Endothelial cell of umbilical vein (primary cell): Measurements from ENCODE around the gene DLL4. TPM values are rescaled to one million over a fixed set of nuclear protein-coding genes. Genes with fewer than 3 reads are reported as not detected.
A peak's percentile ranks its signal among the peaks of the same experiment; 100 is the strongest.

ENCODE experiments used
- Bru-seq: library from RNA; stranded (reverse); fragments of 400-500 nt; gene quantifications from one replicate; lab custom pipeline; 2021; lab: Mats Ljungman, UMichigan
- BruChase-seq, 2 experiments: library from RNA; stranded (reverse); fragments of 400-500 nt; gene quantifications; one replicate each; lab custom pipeline; 2021; lab: Mats Ljungman, UMichigan
- BruUV-seq: library from RNA; stranded (reverse); fragments of 400-500 nt; replicated peaks from 2 replicates; lab custom pipeline; 2021; lab: Mats Ljungman, UMichigan
- CTCF ChIA-PET: fragments of 300-600, 350-600 bp; sonication (Branson Sonifier 250); formaldehyde crosslinking; loops from one replicate; lab custom pipeline; 2021; ENCODE audit warnings: antibody characterized with exemption, inconsistent platforms; lab: Charles Lee
- POLR2A ChIA-PET: fragments of 300-600, 350-600 bp; sonication (Branson Sonifier 250); formaldehyde crosslinking; loops from one replicate; lab custom pipeline; 2021; ENCODE audit warnings: antibody characterized with exemption, inconsistent platforms; lab: Charles Lee
- DNase-seq: peaks from one replicate; pipeline ENCODE4 v3.0.0-alpha.2; 2011; ENCODE audit warnings: low read depth, low spot score
- FAIRE-seq: peaks from 2 replicates; lab custom pipeline; 2011; peaks lifted over from hg19 to GRCh38; lab: Jason Lieb, UNC
- H2AFZ ChIP-seq: 2 replicates; pipeline ENCODE4 v1.6.0; 2012; ENCODE audit warnings: low read depth, low read length, control low read depth, inconsistent platforms
- H3K27ac ChIP-seq: 2 replicates; pipeline ENCODE4 v1.5.1; 2011; ENCODE audit warnings: low read depth, mild to moderate bottlenecking, control low read depth, low read length, moderate library complexity; ENCODE audit not compliant: insufficient read depth
- H3K27me3 ChIP-seq, 2 experiments: 2 replicates each; pipeline versions ENCODE4 v1.6.0 to v1.6.1; 2011; ENCODE audit warnings: low read length in 2 of 2, mixed read lengths in 1 of 2; ENCODE audit not compliant: control insufficient read depth in 2 of 2, insufficient read depth in 2 of 2
- H3K36me3 ChIP-seq, 2 experiments: 2 replicates in 1 of 2; 3 replicates in 1 of 2; pipeline ENCODE4 v1.5.1; 2011; ENCODE audit warnings: low read length in 2 of 2, mild to moderate bottlenecking in 1 of 2, moderate library complexity in 1 of 2; ENCODE audit not compliant: control insufficient read depth in 2 of 2, insufficient read depth in 2 of 2; ENCODE audit errors: extremely low read depth in 1 of 2
- H3K4me1 ChIP-seq: 3 replicates; pipeline ENCODE4 v1.5.1; 2011; ENCODE audit warnings: mild to moderate bottlenecking, low read length; ENCODE audit not compliant: control insufficient read depth, insufficient read depth; ENCODE audit errors: extremely low read depth
- H3K4me2 ChIP-seq: 2 replicates; pipeline ENCODE4 v1.6.1; 2011; ENCODE audit warnings: low read length, control low read depth, mixed read lengths; ENCODE audit not compliant: insufficient read depth
- H3K4me3 ChIP-seq, 3 experiments: fragments of 200-600 bp in 1 of 3; sonication (generic), shearing (Covaris generic) in 1 of 3; replicated peaks in 1 of 3; 2 replicates each; pipeline ENCODE4 v1.5.1; 2011 to 2016; ENCODE audit warnings: control low read depth in 3 of 3, low read length in 3 of 3, mild to moderate bottlenecking in 2 of 3, inconsistent platforms in 1 of 3, low read depth in 1 of 3, moderate library complexity in 1 of 3; ENCODE audit not compliant: insufficient read depth in 1 of 3
- H3K79me2 ChIP-seq: 2 replicates; pipeline ENCODE4 v1.6.0; 2012; ENCODE audit warnings: low read length, inconsistent platforms; ENCODE audit not compliant: control insufficient read depth, insufficient read depth
- H3K9ac ChIP-seq: replicated peaks from 2 replicates; pipeline ENCODE3; 2011; ENCODE audit warnings: low read length, control low read depth; ENCODE audit not compliant: insufficient read depth; ENCODE audit errors: extremely low read depth
- H3K9me1 ChIP-seq: replicated peaks from 3 replicates; pipeline ENCODE4 v1.6.0; 2011; ENCODE audit warnings: mild to moderate bottlenecking, low read length; ENCODE audit not compliant: control insufficient read depth, insufficient read depth; ENCODE audit errors: extremely low read depth
- H3K9me3 ChIP-seq: replicated peaks from 2 replicates; pipeline ENCODE4 v1.5.1; 2012; ENCODE audit warnings: low read length, inconsistent platforms; ENCODE audit not compliant: control insufficient read depth, insufficient read depth
- H4K20me1 ChIP-seq: replicated peaks from 2 replicates; pipeline ENCODE3; 2011; ENCODE audit warnings: mild to moderate bottlenecking, low read length; ENCODE audit not compliant: control insufficient read depth, insufficient read depth; ENCODE audit errors: extremely low read depth
- CTCF ChIP-seq, 2 donors: IDR thresholded peaks; 1 replicate in 1 of 2; 2 replicates in 1 of 2; pipeline ENCODE4 v1.5.1; 2011; ENCODE audit warnings: low read length in 2 of 2, mild to moderate bottlenecking in 2 of 2, moderate library complexity in 2 of 2, control low read depth in 1 of 2, inconsistent platforms in 1 of 2, low read depth in 1 of 2; ENCODE audit not compliant: insufficient read depth in 1 of 2; ENCODE audit errors: extremely low read depth in 1 of 2
- EZH2 ChIP-seq: IDR thresholded peaks from 2 replicates; pipeline ENCODE4 v1.6.1; 2012; ENCODE audit warnings: borderline replicate concordance, low read depth, mild to moderate bottlenecking, moderate library complexity, low read length, inconsistent platforms; ENCODE audit not compliant: severe bottlenecking
- FOS ChIP-seq: IDR thresholded peaks from 2 replicates; pipeline ENCODE4 v1.6.1; 2011; ENCODE audit warnings: mild to moderate bottlenecking, low read length, moderate library complexity, borderline replicate concordance; ENCODE audit not compliant: insufficient read depth
- GATA2 ChIP-seq: IDR thresholded peaks from 2 replicates; pipeline ENCODE4 v1.7.0; 2011; ENCODE audit warnings: low read depth, mild to moderate bottlenecking, moderate library complexity, mixed read lengths, low read length; ENCODE audit not compliant: insufficient read length, insufficient read depth
- JUN ChIP-seq: IDR thresholded peaks from 2 replicates; pipeline ENCODE4 v1.6.1; 2011; ENCODE audit warnings: borderline replicate concordance, low read depth; ENCODE audit not compliant: insufficient read length, insufficient read depth
- MAX ChIP-seq: IDR thresholded peaks from 2 replicates; pipeline ENCODE4 v1.6.1; 2011; ENCODE audit not compliant: insufficient read depth, insufficient read length
- POLR2A ChIP-seq: IDR thresholded peaks from 2 replicates; pipeline ENCODE4 v1.6.1; 2012; ENCODE audit warnings: low read depth, mild to moderate bottlenecking, control low read depth, low read length
- POLR2AphosphoS5 ChIP-seq: IDR thresholded peaks from 2 replicates; pipeline ENCODE4 v1.6.1; 2012; ENCODE audit warnings: low read depth, mild to moderate bottlenecking, control low read depth, low read length, moderate library complexity; ENCODE audit not compliant: insufficient read depth
- dilution Hi-C: fragments of 300-500 bp; cut with MboI; formaldehyde crosslinking; loops from one replicate; pipeline ENCODE4 v1.15.0; 2019; ENCODE audit warnings: low sequenced_read_pairs; ENCODE audit not compliant: extremely low pct_ligation_motif_present
- intact Hi-C: fragments of 100-400 bp; cut with micrococcal nuclease; formaldehyde crosslinking; loops from one replicate; pipeline ENCODE4 v1.10.0; 2022
- long read RNA-seq: library from polyadenylated mRNA; stranded (forward); transcript quantifications from one replicate; pipeline ENCODE4 v2.0.0, GENCODE V29; 2021
- polyA minus RNA-seq, 3 experiments: library from RNA; depleted of rRNA, polyadenylated mRNA; stranded (reverse); fragments of >200 nt; gene quantifications; 1 replicate in 1 of 3; 2 replicates in 2 of 3; pipeline ENCODE4 v1.2.3, GENCODE V29; 2011
- polyA plus RNA-seq, 4 experiments: library from polyadenylated mRNA; depleted of rRNA in 3 of 4; stranded (reverse) in 3 of 4; unstranded in 1 of 4; fragments of >200 nt; gene quantifications; 2 replicates each; pipeline versions ENCODE4 v1.2.1 to v1.2.3, GENCODE V29; 2011 to 2012; ENCODE audit warnings: missing spikeins in 1 of 4
- total RNA-seq: library from RNA; stranded (reverse); gene quantifications from 2 replicates; pipeline ENCODE4 v1.2.3, GENCODE V29; 2021

Gene DLL4
- total RNA-seq (55.2 and 75.8 TPM in 2 replicates), polyA plus RNA-seq (25.5 and 57.8 TPM in 2 replicates), polyA minus RNA-seq (41.3 and 85.8 TPM in 2 replicates), Bru-seq, nascent RNA (percentile 77 among the genes with signal in this experiment), BruChase-seq, experiment 1, labeled RNA remaining after a 6-hour chase (percentile 85 among the genes with signal in this experiment), BruChase-seq, experiment 2, labeled RNA remaining after a 2-hour chase (percentile 90 among the genes with signal in this experiment)
- polyA plus RNA-seq (2011; cell fraction: cytosol; rRNA removed) = 26.3 and 26.9 TPM in 2 replicates
- polyA plus RNA-seq (2011; cell fraction: nucleus; rRNA removed) = 173 and 179 TPM in 2 replicates
- polyA plus RNA-seq (2012) = 3.9 and 5.5 TPM in 2 replicates
- polyA minus RNA-seq (2011; cell fraction: cytosol; rRNA and poly(A)+ RNA removed) = 7.6 TPM
- polyA minus RNA-seq (2011; cell fraction: nucleus; rRNA and poly(A)+ RNA removed) = 142 and 155 TPM in 2 replicates
- long read RNA-seq, transcript DLL4-204 (11 exons, 3,433 nt) = major isoform, 66 of 117 reads
- long read RNA-seq, partial matches to known transcripts = 45 of 117 reads
- long read RNA-seq, other reads (novel, unspliced or antisense) = 6 of 117 reads

DNA sequence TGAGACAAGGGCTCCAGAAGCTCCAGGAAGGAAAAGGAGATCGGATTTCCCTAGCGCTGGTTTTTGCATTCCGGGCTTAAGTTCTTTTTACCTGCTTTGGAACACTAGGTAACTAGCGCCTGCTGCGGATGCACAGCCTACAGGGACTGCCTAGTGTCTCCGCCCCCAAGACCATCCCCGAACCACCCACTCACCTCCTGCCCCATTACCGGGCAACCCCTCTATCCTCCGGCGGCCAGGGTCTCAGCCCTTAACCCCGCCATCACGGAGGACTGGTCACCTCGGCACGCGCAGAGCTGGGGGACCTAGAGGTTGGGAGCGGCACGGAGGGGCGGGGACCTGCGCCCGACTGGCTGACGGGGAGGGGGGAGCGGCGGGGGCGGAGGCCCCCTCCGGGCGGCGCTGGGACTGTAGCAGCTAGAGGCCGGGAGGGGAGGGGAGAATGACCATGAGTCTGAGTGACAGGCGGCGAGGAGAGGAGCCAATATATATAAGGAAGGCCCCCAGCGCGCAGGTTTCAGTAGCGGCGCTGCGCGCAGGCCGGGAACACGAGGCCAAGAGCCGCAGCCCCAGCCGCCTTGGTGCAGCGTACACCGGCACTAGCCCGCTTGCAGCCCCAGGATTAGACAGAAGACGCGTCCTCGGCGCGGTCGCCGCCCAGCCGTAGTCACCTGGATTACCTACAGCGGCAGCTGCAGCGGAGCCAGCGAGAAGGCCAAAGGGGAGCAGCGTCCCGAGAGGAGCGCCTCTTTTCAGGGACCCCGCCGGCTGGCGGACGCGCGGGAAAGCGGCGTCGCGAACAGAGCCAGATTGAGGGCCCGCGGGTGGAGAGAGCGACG, at the start of gene DLL4:
TSS of gene DLL4 (plus strand) at position 520 of the 839 bp plus-strand sequence. CDS start 329 bp downstream, outside the sequence.
- Histone ChIP-seq H3K9ac (peak within 1 kb of the TSS; percentile 18), H2AFZ (peak within 1 kb of the TSS; percentile 67), H3K79me2 (no peaks in the 10 kb centered on the region), H3K27me3 (peaks cover 14 to 21% of the 10 kb centered on the region in 2 experiments), H3K4me3 (peak within 1 kb of the TSS; percentile 0 to 89 (median 56)), H3K4me2 (peak within 1 kb of the TSS; percentile 35), H3K4me1 (peaks cover 25% of the 10 kb centered on the region), H4K20me1 (no peaks in the 10 kb centered on the region), H3K36me3 (peaks cover 0 to 11% of the 10 kb centered on the region in 2 experiments), H3K27ac (no peak within 1 kb of the TSS), H3K9me3 (no peaks in the 10 kb centered on the region), H3K9me1 (no peaks in the 10 kb centered on the region)
- dilution Hi-C loops = no loop called here
- POLR2A ChIA-PET = interaction anchor here (0.6 to 4.2 kb wide), 15 partner anchors 10 to 107 kb away, joined by 3 to 79 read pairs (median 5); partner anchors contain the start of gene CHAC1
- BruUV-seq = no TSS peak
- no peak for FAIRE-seq
- peak; percentile 94 for DNase-seq
- CTCF ChIA-PET = interaction anchor here (2.0 to 12.4 kb wide), 5 partner anchors 12 to 255 kb away, joined by 11 to 260 read pairs (median 120); no protein-coding TSS in a partner anchor
- peak; percentile 8 for TF ChIP-seq EZH2
- no peak for TF ChIP-seq JUN
- peak; percentile 94 for TF ChIP-seq POLR2AphosphoS5
- TF ChIP-seq MAX = no peak
- peak in 1 of 2 donors; percentile 7 for TF ChIP-seq CTCF (IDR thresholded peaks at IDR 0.05; ENCODE audit: extremely low read depth in 1 of 2, insufficient read depth in 1 of 2, low read depth in 1 of 2, low read length in 2 of 2)
- peak; percentile 99 for TF ChIP-seq POLR2A
- no peak for TF ChIP-seq GATA2
- no peak for TF ChIP-seq FOS
- intact Hi-C loops = loop anchor here (1.0 kb wide), 3 partner anchors 11 to 89 kb away; no protein-coding TSS in a partner anchor
